ENCODE measurements around the gene UGT1A10. TPM values are rescaled to one million over a fixed set of nuclear protein-coding genes. Genes with fewer than 3 reads are reported as not detected.

Gene UGT1A10
- total and polyA plus RNA-seq, 2 donors (not counting 3 experiments of a cell fraction or from before 2014, with no cell fraction given): not detected

DNA sequence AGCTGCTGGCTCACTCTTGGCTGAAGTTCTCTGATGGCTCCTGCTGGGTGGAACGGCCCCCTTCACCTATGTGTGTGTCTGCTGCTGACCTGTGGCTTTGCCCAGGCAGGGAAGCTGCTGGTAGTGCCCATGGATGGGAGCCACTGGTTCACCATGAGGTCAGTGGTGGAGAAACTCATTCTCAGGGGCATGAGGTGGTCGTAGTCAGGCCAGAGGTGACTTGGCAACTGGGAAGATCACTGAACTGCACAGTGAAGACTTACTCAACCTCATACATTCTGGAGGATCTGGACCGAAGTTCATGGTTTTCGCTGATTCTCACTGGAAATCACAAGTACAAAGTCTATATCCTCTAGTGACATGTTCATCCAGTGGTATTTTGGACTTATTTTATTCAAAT is 32.7 kb upstream of the UGT1A10 start:
- dilution Hi-C loops (cut with MboI; ENCODE audit: extremely low pct_ligation_motif_present, low sequenced_read_pairs): no loop called here
- Histone ChIP-seq H4K20me1 (replicated peaks; ENCODE audit: control insufficient read depth, extremely low read depth, insufficient read depth, low read length) (no peaks in the 10 kb centered on the region), H3K4me2 (ENCODE audit: insufficient read depth, low read length) (no peak overlapping the region), H2AFZ (ENCODE audit: low read depth, low read length) (no peak overlapping the region), H3K4me1 (ENCODE audit: control insufficient read depth, extremely low read depth, insufficient read depth, low read length) (no peaks in the 10 kb centered on the region), H3K9me3 (replicated peaks; ENCODE audit: control insufficient read depth, insufficient read depth, low read length) (no peaks in the 10 kb centered on the region), H3K4me3 (replicated peaks in 1 of 3; ENCODE audit: insufficient read depth in 1 of 3, low read depth in 1 of 3, low read length in 3 of 3) (no peak overlapping the region), H3K27me3 (ENCODE audit: control insufficient read depth in 2 of 2, insufficient read depth in 2 of 2, low read length in 2 of 2) (peaks cover 3 to 4% of the 10 kb centered on the region in 2 experiments), H3K9me1 (replicated peaks; ENCODE audit: control insufficient read depth, extremely low read depth, insufficient read depth, low read length) (no peaks in the 10 kb centered on the region), H3K36me3 (ENCODE audit: control insufficient read depth in 2 of 2, extremely low read depth in 1 of 2, insufficient read depth in 2 of 2, low read length in 2 of 2) (no peaks in the 10 kb centered on the region), H3K9ac (replicated peaks; ENCODE audit: extremely low read depth, insufficient read depth, low read length) (no peak overlapping the region), H3K79me2 (ENCODE audit: control insufficient read depth, insufficient read depth, low read length) (no peaks in the 10 kb centered on the region), H3K27ac (ENCODE audit: insufficient read depth, low read depth, low read length) (no peak overlapping the region)
- no peak for DNase-seq (ENCODE audit: low read depth, low spot score)
- POLR2A ChIA-PET: no interaction called here
- intact Hi-C loops (cut with micrococcal nuclease): no loop called here
- CTCF ChIA-PET: no interaction called here
- FAIRE-seq: no peak
- BruUV-seq (replicated peaks): no TSS peak
- TF ChIP-seq JUN (IDR thresholded peaks at IDR 0.05; ENCODE audit: borderline replicate concordance, insufficient read depth, insufficient read length, low read depth): no peak
- TF ChIP-seq EZH2 (IDR thresholded peaks at IDR 0.05; ENCODE audit: borderline replicate concordance, low read depth, low read length, severe bottlenecking): no peak
- TF ChIP-seq FOS (IDR thresholded peaks at IDR 0.05; ENCODE audit: borderline replicate concordance, insufficient read depth, low read length): no peak
- TF ChIP-seq, protein P1, sequence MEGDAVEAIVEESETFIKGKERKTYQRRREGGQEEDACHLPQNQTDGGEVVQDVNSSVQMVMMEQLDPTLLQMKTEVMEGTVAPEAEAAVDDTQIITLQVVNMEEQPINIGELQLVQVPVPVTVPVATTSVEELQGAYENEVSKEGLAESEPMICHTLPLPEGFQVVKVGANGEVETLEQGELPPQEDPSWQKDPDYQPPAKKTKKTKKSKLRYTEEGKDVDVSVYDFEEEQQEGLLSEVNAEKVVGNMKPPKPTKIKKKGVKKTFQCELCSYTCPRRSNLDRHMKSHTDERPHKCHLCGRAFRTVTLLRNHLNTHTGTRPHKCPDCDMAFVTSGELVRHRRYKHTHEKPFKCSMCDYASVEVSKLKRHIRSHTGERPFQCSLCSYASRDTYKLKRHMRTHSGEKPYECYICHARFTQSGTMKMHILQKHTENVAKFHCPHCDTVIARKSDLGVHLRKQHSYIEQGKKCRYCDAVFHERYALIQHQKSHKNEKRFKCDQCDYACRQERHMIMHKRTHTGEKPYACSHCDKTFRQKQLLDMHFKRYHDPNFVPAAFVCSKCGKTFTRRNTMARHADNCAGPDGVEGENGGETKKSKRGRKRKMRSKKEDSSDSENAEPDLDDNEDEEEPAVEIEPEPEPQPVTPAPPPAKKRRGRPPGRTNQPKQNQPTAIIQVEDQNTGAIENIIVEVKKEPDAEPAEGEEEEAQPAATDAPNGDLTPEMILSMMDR (IDR thresholded peaks at IDR 0.05; ENCODE audit: extremely low read depth in 1 of 2, insufficient read depth in 1 of 2, low read depth in 1 of 2, low read length in 2 of 2): no peak
- TF ChIP-seq POLR2A (IDR thresholded peaks at IDR 0.05; ENCODE audit: low read depth, low read length): no peak

DNA sequence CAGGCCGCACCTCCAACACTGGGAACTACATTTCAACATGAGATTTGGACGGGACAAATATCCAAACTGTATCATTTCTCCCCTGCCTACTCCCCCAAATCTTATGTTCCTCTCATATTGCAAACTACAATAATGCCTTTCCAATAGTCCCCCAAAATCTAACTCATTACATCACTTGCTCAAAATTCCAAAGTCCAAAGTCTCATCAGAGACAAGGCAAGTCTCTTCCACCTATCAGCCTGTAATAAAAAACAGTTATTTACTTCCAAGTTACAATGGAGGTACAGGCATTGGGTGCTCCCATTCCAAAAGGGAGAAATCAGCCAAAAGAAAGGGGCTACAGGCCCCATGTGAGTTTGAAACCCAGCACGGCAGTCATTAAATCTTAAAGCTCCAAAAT is 31.4 kb upstream of the UGT1A10 start:
- no peak overlapping the region for H3K27ac ChIP-seq (ENCODE audit: insufficient read depth, low read depth, low read length)
- POLR2A ChIA-PET: no interaction called here
- CTCF ChIA-PET: no interaction called here
- no peak overlapping the region for H3K9ac ChIP-seq (replicated peaks; ENCODE audit: extremely low read depth, insufficient read depth, low read length)
- DNase-seq (ENCODE audit: low read depth, low spot score) (no peak), FAIRE-seq (no peak)
- BruUV-seq (replicated peaks): no TSS peak
- H3K36me3 ChIP-seq (ENCODE audit: control insufficient read depth in 2 of 2, extremely low read depth in 1 of 2, insufficient read depth in 2 of 2, low read length in 2 of 2): no peaks in the 10 kb centered on the region
- no peaks in the 10 kb centered on the region for H3K9me1 ChIP-seq (replicated peaks; ENCODE audit: control insufficient read depth, extremely low read depth, insufficient read depth, low read length)
- intact Hi-C loops (cut with micrococcal nuclease) (no loop called here), dilution Hi-C loops (cut with MboI; ENCODE audit: extremely low pct_ligation_motif_present, low sequenced_read_pairs) (no loop called here)
- no peak overlapping the region for H3K4me3 ChIP-seq (replicated peaks in 1 of 3; ENCODE audit: insufficient read depth in 1 of 3, low read depth in 1 of 3, low read length in 3 of 3)
- no peaks in the 10 kb centered on the region for H3K9me3 ChIP-seq (replicated peaks; ENCODE audit: control insufficient read depth, insufficient read depth, low read length)
- H3K4me2 ChIP-seq (ENCODE audit: insufficient read depth, low read length): no peak overlapping the region
- no peaks in the 10 kb centered on the region for H4K20me1 ChIP-seq (replicated peaks; ENCODE audit: control insufficient read depth, extremely low read depth, insufficient read depth, low read length)
- peaks cover 0 to 3% of the 10 kb centered on the region in 2 experiments for H3K27me3 ChIP-seq (ENCODE audit: control insufficient read depth in 2 of 2, insufficient read depth in 2 of 2, low read length in 2 of 2)
- TF ChIP-seq, protein P2, sequence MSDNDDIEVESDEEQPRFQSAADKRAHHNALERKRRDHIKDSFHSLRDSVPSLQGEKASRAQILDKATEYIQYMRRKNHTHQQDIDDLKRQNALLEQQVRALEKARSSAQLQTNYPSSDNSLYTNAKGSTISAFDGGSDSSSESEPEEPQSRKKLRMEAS (IDR thresholded peaks at IDR 0.05; ENCODE audit: insufficient read depth, insufficient read length): no peak
- TF ChIP-seq FOS (IDR thresholded peaks at IDR 0.05; ENCODE audit: borderline replicate concordance, insufficient read depth, low read length): no peak
- no peak for TF ChIP-seq GATA2 (IDR thresholded peaks at IDR 0.05; ENCODE audit: insufficient read depth, insufficient read length, low read depth, low read length)
- TF ChIP-seq POLR2AphosphoS5 (IDR thresholded peaks at IDR 0.05; ENCODE audit: insufficient read depth, low read depth, low read length): no peak
- TF ChIP-seq, protein P1 (IDR thresholded peaks at IDR 0.05; ENCODE audit: extremely low read depth in 1 of 2, insufficient read depth in 1 of 2, low read depth in 1 of 2, low read length in 2 of 2): no peak
- no peak for TF ChIP-seq JUN (IDR thresholded peaks at IDR 0.05; ENCODE audit: borderline replicate concordance, insufficient read depth, insufficient read length, low read depth)
- TF ChIP-seq MYC (IDR thresholded peaks at IDR 0.05; ENCODE audit: low read depth, low read length): no peak
- TF ChIP-seq POLR2A (IDR thresholded peaks at IDR 0.05; ENCODE audit: low read depth, low read length): no peak
- TF ChIP-seq EZH2 (IDR thresholded peaks at IDR 0.05; ENCODE audit: borderline replicate concordance, low read depth, low read length, severe bottlenecking): no peak
- H2AFZ ChIP-seq (ENCODE audit: low read depth, low read length): no peak overlapping the region
- no peaks in the 10 kb centered on the region for H3K4me1 ChIP-seq (ENCODE audit: control insufficient read depth, extremely low read depth, insufficient read depth, low read length)
- H3K79me2 ChIP-seq (ENCODE audit: control insufficient read depth, insufficient read depth, low read length): no peaks in the 10 kb centered on the region
